ENCODE measurements around the gene SV2C. TPM values are rescaled to one million over a fixed set of nuclear protein-coding genes. Genes with fewer than 3 reads are reported as not detected.
"Not testable (repeated sequence)": the region's sequence is repeated elsewhere in the genome, so short reads cannot be mapped to it uniquely, and the experiment has no call there.

SV2C gene
- 17.8 TPM for total RNA-seq (ENCODE audit: unreplicated experiment)
- long read RNA-seq, partial matches to known transcripts = 0 of 1 reads
- long read RNA-seq, other reads (novel, unspliced or antisense) = 1 of 1 reads

DNA sequence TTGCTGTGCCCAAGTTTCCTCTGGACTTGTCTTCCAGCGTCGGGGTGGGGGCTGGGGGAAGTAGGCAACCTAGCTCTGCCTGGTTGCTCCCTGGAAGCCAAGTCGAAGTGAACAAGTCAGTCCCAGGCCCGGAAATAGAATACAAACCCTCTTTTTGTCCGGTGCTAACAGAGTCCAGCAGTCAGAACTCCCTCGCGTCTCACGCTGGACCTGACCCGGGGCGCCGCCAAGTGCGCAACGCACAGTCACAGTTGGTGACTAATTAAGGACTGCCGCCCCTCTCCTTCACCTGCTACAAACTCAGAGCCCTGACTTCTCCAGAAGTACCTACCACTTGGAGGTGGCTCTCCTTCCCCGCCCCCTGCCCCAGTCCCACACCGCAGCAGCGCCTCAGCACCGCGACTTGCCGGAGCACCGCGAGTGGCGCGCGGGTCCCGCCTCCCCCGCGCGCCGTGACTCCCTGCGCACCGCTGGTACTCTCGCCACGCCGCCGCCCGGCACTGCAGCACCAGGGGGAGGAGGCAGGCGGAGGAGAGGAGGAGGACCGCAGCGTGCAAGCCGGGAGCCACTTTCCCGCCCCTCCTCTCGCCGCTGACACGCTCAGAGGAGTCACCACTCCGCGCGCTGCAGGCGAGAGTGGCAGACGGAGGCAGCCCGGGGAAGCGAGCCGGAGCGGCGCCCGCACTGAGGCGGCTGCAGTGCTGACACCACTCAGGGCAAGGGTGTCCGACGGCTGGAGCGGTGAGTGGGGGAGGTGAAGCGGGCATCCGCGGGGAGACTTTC, at the start of gene SV2C:
Gene SV2C, plus strand, starts transcription at position 612 of the 783 bp plus-strand sequence. CDS start 48,368 bp downstream, outside the sequence.
- Mint-ChIP-seq H3K27me3 (ENCODE audit: unreplicated experiment) (peaks cover 15% of the 10 kb centered on the region), H3K4me3 (ENCODE audit: unreplicated experiment) (peak within 1 kb of the TSS; percentile 94), H3K9me3 (ENCODE audit: unreplicated experiment) (peaks cover 9% of the 10 kb centered on the region), H3K27ac (ENCODE audit: unreplicated experiment) (peak within 1 kb of the TSS; percentile 85), H3K36me3 (ENCODE audit: unreplicated experiment) (no peaks in the 10 kb centered on the region), H3K4me1 (ENCODE audit: low read depth, unreplicated experiment) (peaks cover 6% of the 10 kb centered on the region)
- TF ChIP-seq, protein P1, sequence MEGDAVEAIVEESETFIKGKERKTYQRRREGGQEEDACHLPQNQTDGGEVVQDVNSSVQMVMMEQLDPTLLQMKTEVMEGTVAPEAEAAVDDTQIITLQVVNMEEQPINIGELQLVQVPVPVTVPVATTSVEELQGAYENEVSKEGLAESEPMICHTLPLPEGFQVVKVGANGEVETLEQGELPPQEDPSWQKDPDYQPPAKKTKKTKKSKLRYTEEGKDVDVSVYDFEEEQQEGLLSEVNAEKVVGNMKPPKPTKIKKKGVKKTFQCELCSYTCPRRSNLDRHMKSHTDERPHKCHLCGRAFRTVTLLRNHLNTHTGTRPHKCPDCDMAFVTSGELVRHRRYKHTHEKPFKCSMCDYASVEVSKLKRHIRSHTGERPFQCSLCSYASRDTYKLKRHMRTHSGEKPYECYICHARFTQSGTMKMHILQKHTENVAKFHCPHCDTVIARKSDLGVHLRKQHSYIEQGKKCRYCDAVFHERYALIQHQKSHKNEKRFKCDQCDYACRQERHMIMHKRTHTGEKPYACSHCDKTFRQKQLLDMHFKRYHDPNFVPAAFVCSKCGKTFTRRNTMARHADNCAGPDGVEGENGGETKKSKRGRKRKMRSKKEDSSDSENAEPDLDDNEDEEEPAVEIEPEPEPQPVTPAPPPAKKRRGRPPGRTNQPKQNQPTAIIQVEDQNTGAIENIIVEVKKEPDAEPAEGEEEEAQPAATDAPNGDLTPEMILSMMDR (IDR thresholded peaks at IDR 0.05; ENCODE audit: partially characterized antibody, unreplicated experiment) = no peak
- DNase-seq = peak; percentile 78

GRCh38 chr5:76037736-76038151, 45.4 kb upstream of the SV2C start:
- H3K36me3 Mint-ChIP-seq (ENCODE audit: unreplicated experiment); H3K4me1 Mint-ChIP-seq (ENCODE audit: low read depth, unreplicated experiment); H3K27me3 Mint-ChIP-seq (ENCODE audit: unreplicated experiment); H3K27ac Mint-ChIP-seq (ENCODE audit: unreplicated experiment); H3K9me3 Mint-ChIP-seq (ENCODE audit: unreplicated experiment); DNase-seq; H3K4me3 Mint-ChIP-seq (ENCODE audit: unreplicated experiment): not testable (repeated sequence)

- no peaks in the 10 kb centered on the region for H3K9me3 Mint-ChIP-seq (ENCODE audit: unreplicated experiment)
- H3K27ac Mint-ChIP-seq (ENCODE audit: unreplicated experiment) = no peak overlapping the region
- DNase-seq = no peak
- no peaks in the 10 kb centered on the region for H3K4me1 Mint-ChIP-seq (ENCODE audit: low read depth, unreplicated experiment)
- peaks cover 2% of the 10 kb centered on the region for H3K27me3 Mint-ChIP-seq (ENCODE audit: unreplicated experiment)
- no peak overlapping the region for H3K4me3 Mint-ChIP-seq (ENCODE audit: unreplicated experiment)
- TF ChIP-seq, protein P1 (IDR thresholded peaks at IDR 0.05; ENCODE audit: partially characterized antibody, unreplicated experiment) = no peak
- no peaks in the 10 kb centered on the region for H3K36me3 Mint-ChIP-seq (ENCODE audit: unreplicated experiment)
These were observed 45.0 kb upstream of the SV2C start for GRCh38 chr5:76038212-76038611.

DNA sequence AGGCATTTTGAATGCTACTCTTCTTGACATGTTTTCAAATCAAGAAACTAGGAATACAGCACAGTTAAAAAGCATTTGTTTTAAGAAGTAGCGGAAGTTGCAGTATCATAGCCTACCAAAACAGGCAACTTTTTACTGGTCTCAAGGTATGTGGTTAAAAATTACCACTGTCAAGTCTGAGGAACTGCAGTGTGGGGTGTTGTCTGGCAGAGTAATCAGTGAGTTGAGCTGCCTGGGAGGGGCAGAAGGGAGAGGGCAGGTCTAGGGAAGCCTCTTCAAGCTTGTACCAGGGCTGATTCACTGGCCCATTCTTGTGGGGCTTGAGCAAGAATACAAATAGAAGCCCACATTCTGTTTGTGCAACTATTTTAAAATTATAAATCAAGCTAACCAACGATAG, 42.4 kb upstream of the SV2C start:
- Mint-ChIP-seq H3K27me3 (ENCODE audit: unreplicated experiment) (peaks cover 2% of the 10 kb centered on the region), H3K36me3 (ENCODE audit: unreplicated experiment) (no peaks in the 10 kb centered on the region), H3K27ac (ENCODE audit: unreplicated experiment) (no peak overlapping the region), H3K4me3 (ENCODE audit: unreplicated experiment) (no peak overlapping the region), H3K4me1 (ENCODE audit: low read depth, unreplicated experiment) (no peaks in the 10 kb centered on the region), H3K9me3 (ENCODE audit: unreplicated experiment) (peaks cover 1% of the 10 kb centered on the region)
- TF ChIP-seq, protein P1 (IDR thresholded peaks at IDR 0.05; ENCODE audit: partially characterized antibody, unreplicated experiment) = no peak
- DNase-seq = no peak

DNA sequence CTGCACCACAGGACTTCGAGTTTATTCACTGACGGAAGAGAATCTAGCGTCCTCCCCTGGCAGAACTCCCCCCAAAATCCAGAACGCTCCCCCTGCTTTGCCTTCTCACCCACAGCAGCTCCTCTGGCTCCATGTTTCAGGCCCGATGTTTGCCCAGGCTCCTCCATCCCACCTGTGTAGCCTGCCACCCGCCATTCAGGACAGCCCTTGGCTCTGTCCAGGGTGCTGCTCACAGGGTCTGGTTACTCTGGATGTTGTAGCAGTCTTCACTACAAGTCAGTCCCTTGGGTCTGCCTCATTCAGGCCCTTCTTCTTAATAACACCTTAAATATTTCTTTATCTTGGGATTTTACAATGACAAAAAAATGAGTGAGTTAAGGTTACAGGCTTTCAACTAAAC, 41.3 kb upstream of the SV2C start:
- H3K4me3 Mint-ChIP-seq (ENCODE audit: unreplicated experiment) = no peak overlapping the region
- DNase-seq = no peak

More for the DNA sequence above, 41.3 kb upstream of the SV2C start:
- Mint-ChIP-seq H3K27me3 (ENCODE audit: unreplicated experiment) (peaks cover 2% of the 10 kb centered on the region), H3K36me3 (ENCODE audit: unreplicated experiment) (no peaks in the 10 kb centered on the region), H3K27ac (ENCODE audit: unreplicated experiment) (no peak overlapping the region), H3K9me3 (ENCODE audit: unreplicated experiment) (peaks cover 1% of the 10 kb centered on the region), H3K4me1 (ENCODE audit: low read depth, unreplicated experiment) (no peaks in the 10 kb centered on the region)
- TF ChIP-seq, protein P1 (IDR thresholded peaks at IDR 0.05; ENCODE audit: partially characterized antibody, unreplicated experiment) = no peak

Data from glutamatergic neuron (in vitro differentiated cells).